Stimulated activated CD4-positive, alpha-beta T cell treated with anti-CD3 and anti-CD28 coated beads, Interleukin-15, amount 100 ng/mL, for 48 hours (primary cell): ENCODE measurements around the gene TOX2.

Experiments used
- DNase-seq, 2 donors: peaks; one replicate each; pipeline ENCODE4 v3.0.0-alpha.2; 2020; ENCODE audit warnings: low read depth in 2 of 2

Gene TOX2

GRCh38 chr20:44019638-44020335 lies 105.1 kb downstream of the TOX2 start:
- DNase-seq = no peak

- no peak for DNase-seq
Measured at GRCh38 chr20:44020406-44021148, 105.9 kb downstream of the TOX2 start.

DNA sequence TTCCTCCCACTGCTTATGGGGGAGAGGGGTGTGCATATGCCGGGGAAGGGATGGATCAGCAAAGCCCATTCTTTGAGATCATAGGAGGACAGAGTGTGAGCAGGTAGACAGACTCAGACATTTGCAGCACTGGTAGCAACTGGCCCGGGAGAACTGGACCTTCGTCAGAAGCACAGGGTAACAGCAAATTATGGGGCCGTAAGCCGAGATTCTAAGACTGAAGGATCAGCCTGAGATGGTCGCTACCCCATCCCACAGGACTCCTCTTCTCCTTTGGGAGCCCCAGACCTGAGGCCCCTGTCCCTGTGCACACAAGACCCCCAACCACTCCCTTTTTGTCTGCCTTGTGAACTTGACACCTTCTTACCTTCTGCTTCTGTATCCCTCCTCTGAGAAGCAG lies 106.5 kb downstream of the TOX2 start:
- no peak for DNase-seq

- DNase-seq = no peak
Measured at GRCh38 chr20:44021900-44022299, 107.2 kb downstream of the TOX2 start.

- no peak for DNase-seq
Measured at GRCh38 chr20:44022464-44022863, 107.8 kb downstream of the TOX2 start.

DNA sequence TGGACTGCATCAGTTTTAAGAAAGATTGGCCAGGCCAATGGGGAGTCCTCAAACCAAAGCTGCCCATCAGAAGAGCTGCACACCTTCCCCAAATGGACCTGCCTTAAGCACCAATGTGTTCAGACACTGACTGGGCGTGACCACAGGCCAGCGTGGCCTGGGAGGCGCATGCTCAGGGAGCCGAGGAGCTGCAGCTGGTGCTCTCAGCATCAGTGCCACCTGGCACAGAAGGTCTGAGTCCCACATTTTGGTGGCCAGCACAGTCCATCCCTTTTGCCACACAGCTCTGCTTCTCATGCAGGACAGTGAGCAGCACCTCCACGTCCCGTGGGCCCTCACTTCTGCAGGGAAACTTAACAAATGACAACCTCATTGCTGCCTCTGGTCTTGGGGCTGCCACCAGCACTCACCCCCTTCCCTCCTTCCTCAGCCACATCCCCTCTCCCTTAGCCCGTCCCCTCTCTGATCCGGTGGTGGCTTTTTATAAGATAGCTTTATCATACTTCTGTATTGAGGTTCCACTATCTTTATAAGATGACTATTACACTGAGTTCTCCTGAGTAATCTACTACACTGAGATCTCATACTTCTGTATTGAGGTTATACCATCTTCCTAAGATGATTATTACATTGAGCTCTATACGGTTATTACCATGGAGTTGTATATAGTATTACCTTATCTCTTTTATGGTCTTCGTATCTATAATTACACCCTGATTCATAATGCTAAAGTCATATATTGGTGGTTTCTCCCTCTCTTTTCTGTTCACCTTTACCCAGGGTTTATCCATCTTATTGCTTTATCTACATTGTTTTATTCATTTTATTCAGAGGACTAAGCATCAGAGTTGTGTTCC lies 109.1 kb downstream of the TOX2 start:
- no peak for DNase-seq

DNA sequence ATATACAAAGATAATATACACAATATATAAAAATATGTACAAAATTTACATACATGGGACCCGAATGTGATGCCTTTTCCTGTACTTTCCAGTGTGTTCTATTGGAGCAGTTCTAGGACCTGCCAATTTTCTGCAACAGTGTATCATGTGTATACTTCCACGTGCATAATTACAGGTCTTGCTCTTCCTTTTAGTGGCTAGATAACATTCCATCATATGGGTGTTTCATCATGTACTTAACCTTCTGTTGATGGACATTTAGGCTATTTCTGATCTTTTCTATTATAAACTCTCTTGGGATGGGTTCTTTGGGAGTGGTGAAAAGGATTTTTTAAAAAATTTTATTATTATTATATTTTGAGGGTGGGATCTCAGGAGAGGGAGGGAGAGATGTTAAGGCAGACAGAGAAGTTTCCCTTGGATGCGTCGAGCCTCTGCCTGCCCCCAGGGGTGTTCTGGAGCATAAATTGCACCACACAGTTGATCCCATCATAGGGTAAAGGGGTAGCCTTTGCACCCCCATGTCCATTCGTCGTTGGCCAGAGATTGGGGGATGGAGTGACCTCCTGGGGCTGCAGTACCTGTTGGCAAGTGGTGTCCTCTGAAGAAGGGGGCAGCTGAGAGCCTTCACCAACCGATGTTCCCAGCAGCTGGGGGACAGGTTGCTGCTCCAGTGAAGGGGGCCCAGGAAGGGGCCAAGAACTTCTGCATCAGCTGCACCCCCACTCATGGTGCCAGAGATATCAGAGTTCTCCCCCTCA lies 110.3 kb downstream of the TOX2 start:
- DNase-seq = no peak

DNA sequence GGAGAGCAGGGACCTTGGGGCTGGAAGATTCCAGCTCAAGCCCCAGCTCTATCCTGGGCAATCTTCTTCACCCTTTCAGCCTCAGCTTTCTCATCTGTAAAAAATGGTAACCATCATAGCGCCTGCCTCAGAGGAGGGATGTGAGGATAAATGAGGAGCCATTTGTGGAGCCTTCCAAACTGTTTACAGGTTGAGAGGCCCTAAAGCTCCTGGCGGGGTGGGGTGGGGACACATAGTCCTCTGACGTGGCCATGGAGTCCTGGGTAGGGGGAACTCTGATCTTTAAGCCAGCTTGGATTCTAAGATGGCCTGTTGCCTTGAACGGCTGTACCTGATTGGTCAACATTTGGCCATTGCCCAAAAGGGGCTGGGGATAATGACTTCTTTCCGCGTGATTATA lies 111.1 kb downstream of the TOX2 start:
- DNase-seq = no peak

- no peak for DNase-seq
Measured at GRCh38 chr20:44026647-44027342, 112.1 kb downstream of the TOX2 start.

DNA sequence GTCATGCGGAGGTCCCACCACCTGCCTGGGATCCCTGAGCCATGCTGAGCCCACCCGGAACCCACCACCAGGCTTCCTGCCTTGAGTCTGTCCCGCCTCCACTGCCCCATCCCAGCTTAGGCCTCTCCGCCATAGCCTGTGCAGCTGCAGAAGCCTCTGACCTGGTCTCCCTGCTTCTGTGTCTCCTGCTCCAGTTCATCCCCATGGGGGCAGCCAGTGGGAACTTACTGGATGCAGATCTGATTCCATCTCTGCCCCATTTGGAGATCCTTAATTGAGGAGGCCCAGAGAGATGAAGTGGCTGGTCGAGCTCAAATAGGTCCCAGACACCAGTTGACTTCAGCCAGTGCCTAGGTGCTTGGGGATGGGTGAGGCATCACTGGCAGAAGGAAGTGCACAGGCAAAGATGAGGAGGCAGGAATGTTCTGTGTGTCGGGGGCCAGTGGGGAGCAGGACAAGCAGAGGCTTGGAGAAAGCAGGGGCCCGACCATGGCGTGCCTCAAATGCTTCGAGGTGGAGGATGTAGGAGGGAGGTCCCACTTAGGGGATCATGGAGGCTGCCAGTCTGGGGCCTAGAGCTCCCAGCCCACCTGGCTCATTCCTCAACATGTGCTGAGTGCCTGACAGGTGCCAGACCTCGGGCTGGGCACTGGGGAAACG lies 112.8 kb downstream of the TOX2 start:
- DNase-seq = no peak

GRCh38 chr20:44028003-44028730 lies 113.5 kb downstream of the TOX2 start:
- DNase-seq = no peak

DNA sequence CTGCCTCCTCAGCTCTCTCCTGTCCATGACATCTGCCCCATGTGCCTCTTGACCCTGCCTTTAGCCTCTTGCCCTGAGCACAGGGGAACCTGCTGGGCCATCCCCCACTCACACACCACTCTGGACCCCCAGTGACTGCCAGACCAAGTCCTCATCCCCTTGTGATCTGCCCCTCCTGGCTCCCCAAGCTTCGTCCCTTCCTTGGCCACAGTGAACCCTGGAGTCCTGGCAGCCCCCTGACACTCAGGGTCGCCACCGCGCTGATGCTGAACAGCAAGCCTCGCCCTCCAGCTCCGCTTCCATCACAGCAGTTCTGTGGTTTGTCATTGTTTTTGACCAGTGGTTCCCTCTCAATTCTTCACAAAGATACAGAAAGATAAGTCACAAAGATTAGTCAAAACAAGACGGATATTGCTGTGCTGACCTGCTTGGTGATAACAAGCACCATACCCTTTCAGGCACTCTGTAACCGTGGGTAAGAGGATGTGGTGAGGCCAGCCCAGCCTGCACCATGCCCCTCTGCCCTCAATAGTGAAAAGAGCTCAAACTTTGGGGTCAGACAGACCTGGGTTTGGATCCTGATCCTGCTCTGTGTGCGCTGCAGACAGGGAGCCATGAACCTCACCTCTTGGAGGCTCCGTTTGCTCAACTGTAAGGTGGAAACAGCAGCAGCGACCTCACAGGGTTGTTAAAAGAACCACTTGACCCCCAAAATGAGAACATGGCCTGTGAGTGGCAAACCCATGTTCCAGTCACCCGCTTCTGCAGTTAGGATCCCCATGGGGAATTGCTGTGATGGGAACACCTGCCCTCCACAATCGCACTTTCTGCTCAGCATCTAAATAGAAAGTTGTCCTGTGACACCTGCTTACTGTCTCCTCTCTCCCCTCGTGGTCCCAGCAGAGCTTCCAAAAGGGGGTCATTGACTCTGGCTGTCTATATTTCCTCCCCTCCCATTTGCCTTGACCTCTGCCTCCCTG lies 114.5 kb downstream of the TOX2 start:
- peak; percentile 10 to 25 for DNase-seq

DNA sequence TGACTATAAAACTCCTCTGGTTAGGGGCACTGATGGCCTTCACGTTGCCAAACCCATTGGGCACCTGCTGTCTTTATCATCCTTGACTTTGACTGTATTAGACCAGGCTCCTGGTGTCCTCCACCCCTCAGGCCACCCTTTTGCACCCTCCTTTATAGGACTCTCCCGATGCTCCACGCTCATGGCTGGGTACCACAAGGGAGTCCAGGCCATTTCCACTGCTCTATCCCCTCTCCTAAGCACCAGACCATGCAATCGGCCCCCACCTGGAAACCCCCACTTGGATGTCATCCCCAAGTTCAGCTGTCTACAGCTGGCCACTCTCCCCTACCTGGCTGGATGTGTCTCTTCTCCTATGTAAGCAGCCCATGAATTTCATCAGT lies 115.2 kb downstream of the TOX2 start:
- no peak for DNase-seq

- no peak for DNase-seq
Measured at GRCh38 chr20:44030394-44030793, 115.7 kb downstream of the TOX2 start.

DNA sequence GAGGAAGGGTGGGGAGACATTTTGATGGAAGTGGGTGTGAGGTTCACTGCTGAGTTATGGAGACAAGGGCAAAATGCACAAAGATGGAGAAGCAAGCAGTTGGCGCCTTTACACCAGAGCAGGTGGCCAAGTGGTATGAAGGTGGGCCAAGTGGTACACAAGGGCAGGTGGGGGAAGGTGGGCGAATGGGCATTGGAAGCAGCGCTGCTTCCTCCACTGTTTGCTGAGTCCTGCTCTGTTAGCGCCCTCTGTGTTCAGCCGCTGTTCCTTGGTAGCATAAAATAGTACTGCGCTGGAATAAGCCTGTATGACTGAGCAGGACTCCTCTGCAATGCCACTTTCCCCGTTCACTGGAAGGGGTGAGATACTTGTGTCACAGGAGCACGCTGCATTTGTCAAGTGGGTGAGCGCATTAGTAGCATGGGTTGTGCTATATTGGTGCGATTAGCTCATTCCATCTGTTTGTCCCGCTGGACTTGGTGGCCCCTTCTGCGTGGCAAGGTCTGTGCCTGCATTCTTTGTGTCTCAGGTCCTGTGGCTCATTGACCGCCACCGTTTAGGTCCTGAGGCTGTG lies 116.4 kb downstream of the TOX2 start:
- DNase-seq = no peak

GRCh38 chr20:44031781-44032582 lies 117.3 kb downstream of the TOX2 start:
- no peak for DNase-seq

DNA sequence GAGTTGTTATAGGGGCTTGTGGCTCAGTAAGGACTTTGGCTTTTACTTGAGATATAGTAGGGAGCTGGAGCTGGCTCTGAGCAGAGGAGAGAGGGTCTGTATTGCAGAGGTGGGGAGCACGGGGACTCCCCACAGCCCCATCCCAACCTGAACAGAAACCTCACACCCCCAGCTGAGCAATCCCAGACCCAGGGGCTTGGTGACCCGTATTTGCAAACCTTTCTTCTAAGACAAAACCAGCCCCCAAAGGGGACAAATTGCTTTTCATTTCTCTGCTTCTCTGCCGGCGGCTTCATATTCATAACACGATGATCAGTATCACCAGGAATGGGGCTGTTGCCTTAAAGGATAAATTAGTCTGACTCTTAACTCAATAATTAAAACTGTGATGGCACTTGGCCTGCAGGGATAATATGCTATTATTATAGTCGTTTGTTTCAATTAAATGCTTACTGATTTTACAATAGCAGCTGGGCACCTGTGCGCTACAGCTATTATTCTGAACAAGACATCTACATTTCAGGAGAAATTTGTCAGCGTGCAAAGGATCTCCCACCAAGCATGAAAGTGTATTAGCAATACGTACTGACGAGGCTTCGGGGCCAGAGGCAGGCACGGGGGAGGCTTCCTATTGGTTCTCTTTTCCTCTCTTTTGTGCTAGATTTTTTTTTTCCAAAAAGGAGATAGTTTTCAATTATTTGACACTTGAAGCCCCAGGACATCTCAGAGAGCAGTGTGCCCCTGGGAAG lies 118.1 kb downstream of the TOX2 start:
- DNase-seq = no peak
